Measurements from ENCODE around the gene CLEC18C. TPM values are rescaled to one million over a fixed set of nuclear protein-coding genes. Genes with fewer than 3 reads are reported as not detected.
"Not testable (repeated sequence)": the region's sequence is repeated elsewhere in the genome, so short reads cannot be mapped to it uniquely, and the experiment has no call there.

Gene CLEC18C
- total and polyA plus RNA-seq, 10 of the 15 experiments (the other 5 are each of a cell fraction or from before 2014, with no cell fraction given), result 0.05 to 0.11 TPM; not detected in 8

DNA sequence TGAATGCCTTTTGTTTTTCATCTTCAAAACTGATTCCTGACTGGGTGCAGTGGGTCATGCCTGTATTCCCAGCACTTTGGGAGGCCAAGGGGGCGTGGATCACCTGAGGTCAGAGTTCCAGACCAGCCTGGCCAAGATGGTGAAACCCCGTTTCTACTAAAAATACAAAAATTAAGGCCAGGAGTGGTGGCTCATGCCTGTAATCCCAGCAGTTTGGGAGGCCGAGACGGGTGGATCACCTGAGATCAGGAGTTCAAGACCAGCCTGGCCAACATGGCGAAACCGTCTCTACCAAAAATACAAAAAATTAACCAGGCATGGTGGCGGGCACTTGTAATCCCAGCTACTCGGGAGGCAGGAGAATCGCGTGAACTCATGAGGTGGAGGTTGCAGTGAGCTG is 30.8 kb upstream of the CLEC18C start:
- RAD21 ChIA-PET (ENCODE audit: unreplicated experiment); H3K4me3 ChIP-seq; H3K9ac ChIP-seq (ENCODE audit: control insufficient read depth, insufficient read depth, low read length); H4K20me1 ChIP-seq (ENCODE audit: control insufficient read depth, insufficient read depth); POLR2A ChIA-PET; intact Hi-C loops (cut with micrococcal nuclease; ENCODE audit: unreplicated experiment); H3K79me2 ChIP-seq (ENCODE audit: control insufficient read depth, insufficient read depth, low read length); FAIRE-seq; H3K9me3 ChIP-seq (replicated peaks; ENCODE audit: control insufficient read depth, insufficient read depth, low read length); H3K27ac ChIP-seq (ENCODE audit: control insufficient read depth, insufficient read depth); ATAC-seq; DNase-seq (ENCODE audit: low read depth, low spot score); H3K27me3 ChIP-seq (replicated peaks in 1 of 2; ENCODE audit: control insufficient read depth in 2 of 2, insufficient read depth in 2 of 2, low read length in 1 of 2); H3K4me1 ChIP-seq (ENCODE audit: control insufficient read depth, insufficient read depth, low read length); SMC1A ChIA-PET (ENCODE audit: uncharacterized antibody, unreplicated experiment); H3K4me2 ChIP-seq (ENCODE audit: control insufficient read depth, insufficient read depth); in situ Hi-C loops (cut with MboI); H2AFZ ChIP-seq (ENCODE audit: control insufficient read depth, low read depth, low read length); H3K36me3 ChIP-seq (ENCODE audit: control insufficient read depth in 2 of 2, insufficient read depth in 2 of 2, low read length in 1 of 2); CTCF ChIA-PET: not testable (repeated sequence)
- BruUV-seq (replicated peaks), result TSS peak; percentile 25
- WGBS (ENCODE audit: insufficient coverage, insufficient replicate concordance, low lambda C conversion rate, missing lambda C conversion rate), result 92% methylated on average over 10 of the region's 10 CpGs

- CTCF ChIA-PET; H3K4me1 ChIP-seq (ENCODE audit: control insufficient read depth, insufficient read depth, low read length); H3K36me3 ChIP-seq (ENCODE audit: control insufficient read depth in 2 of 2, insufficient read depth in 2 of 2, low read length in 1 of 2); ATAC-seq; H3K27me3 ChIP-seq (replicated peaks in 1 of 2; ENCODE audit: control insufficient read depth in 2 of 2, insufficient read depth in 2 of 2, low read length in 1 of 2); H3K27ac ChIP-seq (ENCODE audit: control insufficient read depth, insufficient read depth); SMC1A ChIA-PET (ENCODE audit: uncharacterized antibody, unreplicated experiment); in situ Hi-C loops (cut with MboI); FAIRE-seq; H3K79me2 ChIP-seq (ENCODE audit: control insufficient read depth, insufficient read depth, low read length); RAD21 ChIA-PET (ENCODE audit: unreplicated experiment); H3K4me3 ChIP-seq; intact Hi-C loops (cut with micrococcal nuclease; ENCODE audit: unreplicated experiment); H3K4me2 ChIP-seq (ENCODE audit: control insufficient read depth, insufficient read depth); BruUV-seq (replicated peaks); H2AFZ ChIP-seq (ENCODE audit: control insufficient read depth, low read depth, low read length); DNase-seq (ENCODE audit: low read depth, low spot score); H4K20me1 ChIP-seq (ENCODE audit: control insufficient read depth, insufficient read depth); H3K9me3 ChIP-seq (replicated peaks; ENCODE audit: control insufficient read depth, insufficient read depth, low read length); H3K9ac ChIP-seq (ENCODE audit: control insufficient read depth, insufficient read depth, low read length): not testable (repeated sequence)
- POLR2A ChIA-PET, result interaction anchor here (0.7 kb wide), 1 partner anchor 422 kb away, joined by 4 read pairs; no protein-coding TSS in a partner anchor
- 70% methylated on average over 9 of the region's 9 CpGs for WGBS (ENCODE audit: insufficient coverage, insufficient replicate concordance, low lambda C conversion rate, missing lambda C conversion rate)
Observed at GRCh38 chr16:70143231-70143895, 30.2 kb upstream of the CLEC18C start.

DNA sequence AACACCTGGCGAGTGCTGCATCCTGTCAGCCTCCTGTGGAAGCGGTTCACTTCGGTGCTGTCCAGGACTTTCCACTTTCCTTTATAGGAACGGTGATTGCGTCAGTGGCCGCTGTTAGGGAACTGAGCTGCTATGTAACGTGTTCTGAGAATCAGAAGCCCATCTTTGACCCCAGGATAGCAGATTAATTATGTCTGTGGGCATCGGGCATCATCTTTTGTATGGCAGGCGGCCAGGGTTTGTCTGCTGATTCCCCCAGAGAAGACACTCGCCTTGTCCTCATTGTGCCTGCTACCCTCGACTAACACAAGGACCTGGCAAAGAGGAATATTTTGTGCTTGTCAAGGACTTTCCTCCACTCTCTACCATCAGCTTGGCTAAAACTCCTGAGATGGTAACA is 25.7 kb upstream of the CLEC18C start:
- POLR2A ChIA-PET; in situ Hi-C loops (cut with MboI); H3K79me2 ChIP-seq (ENCODE audit: control insufficient read depth, insufficient read depth, low read length); RAD21 ChIA-PET (ENCODE audit: unreplicated experiment); H2AFZ ChIP-seq (ENCODE audit: control insufficient read depth, low read depth, low read length); FAIRE-seq; H3K4me1 ChIP-seq (ENCODE audit: control insufficient read depth, insufficient read depth, low read length); H3K4me3 ChIP-seq; SMC1A ChIA-PET (ENCODE audit: uncharacterized antibody, unreplicated experiment); H3K36me3 ChIP-seq (ENCODE audit: control insufficient read depth in 2 of 2, insufficient read depth in 2 of 2, low read length in 1 of 2); H3K27ac ChIP-seq (ENCODE audit: control insufficient read depth, insufficient read depth); H3K9ac ChIP-seq (ENCODE audit: control insufficient read depth, insufficient read depth, low read length); H3K27me3 ChIP-seq (replicated peaks in 1 of 2; ENCODE audit: control insufficient read depth in 2 of 2, insufficient read depth in 2 of 2, low read length in 1 of 2); BruUV-seq (replicated peaks); H4K20me1 ChIP-seq (ENCODE audit: control insufficient read depth, insufficient read depth); ATAC-seq; H3K9me3 ChIP-seq (replicated peaks; ENCODE audit: control insufficient read depth, insufficient read depth, low read length); H3K4me2 ChIP-seq (ENCODE audit: control insufficient read depth, insufficient read depth); intact Hi-C loops (cut with micrococcal nuclease; ENCODE audit: unreplicated experiment); DNase-seq (ENCODE audit: low read depth, low spot score); CTCF ChIA-PET: not testable (repeated sequence)
- WGBS (ENCODE audit: insufficient coverage, insufficient replicate concordance, low lambda C conversion rate, missing lambda C conversion rate), result 84% methylated on average over 6 of the region's 11 CpGs

GRCh38 chr16:70148453-70148852 is 25.1 kb upstream of the CLEC18C start:
- over 99% methylated on average over 6 of the region's 6 CpGs for WGBS (ENCODE audit: insufficient coverage, insufficient replicate concordance, low lambda C conversion rate, missing lambda C conversion rate)
- H3K79me2 ChIP-seq (ENCODE audit: control insufficient read depth, insufficient read depth, low read length); intact Hi-C loops (cut with micrococcal nuclease; ENCODE audit: unreplicated experiment); H3K4me1 ChIP-seq (ENCODE audit: control insufficient read depth, insufficient read depth, low read length); SMC1A ChIA-PET (ENCODE audit: uncharacterized antibody, unreplicated experiment); H3K9ac ChIP-seq (ENCODE audit: control insufficient read depth, insufficient read depth, low read length); H3K36me3 ChIP-seq (ENCODE audit: control insufficient read depth in 2 of 2, insufficient read depth in 2 of 2, low read length in 1 of 2); ATAC-seq; H3K4me3 ChIP-seq; POLR2A ChIA-PET; RAD21 ChIA-PET (ENCODE audit: unreplicated experiment); H3K9me3 ChIP-seq (replicated peaks; ENCODE audit: control insufficient read depth, insufficient read depth, low read length); H4K20me1 ChIP-seq (ENCODE audit: control insufficient read depth, insufficient read depth); CTCF ChIA-PET; FAIRE-seq; DNase-seq (ENCODE audit: low read depth, low spot score); H2AFZ ChIP-seq (ENCODE audit: control insufficient read depth, low read depth, low read length); BruUV-seq (replicated peaks); in situ Hi-C loops (cut with MboI); H3K27ac ChIP-seq (ENCODE audit: control insufficient read depth, insufficient read depth); H3K27me3 ChIP-seq (replicated peaks in 1 of 2; ENCODE audit: control insufficient read depth in 2 of 2, insufficient read depth in 2 of 2, low read length in 1 of 2); H3K4me2 ChIP-seq (ENCODE audit: control insufficient read depth, insufficient read depth): not testable (repeated sequence)
